Type B pancreatic cell (in vitro differentiated cells): ENCODE measurements around the gene LRRC55. TPM values are rescaled to one million over a fixed set of nuclear protein-coding genes. Genes with fewer than 3 reads are reported as not detected.

Experiments used
- DNase-seq: peaks from one replicate; pipeline ENCODE4 v3.0.0; 2021; ENCODE audit warnings: mixed read lengths; ENCODE audit not compliant: unreplicated experiment; ENCODE audit errors: extremely low spot score
- H3K27ac Mint-ChIP-seq: 2 replicates; pipeline ENCODE4 v1.8.0; 2021; ENCODE audit warnings: mild to moderate bottlenecking, mixed read lengths
- H3K27me3 Mint-ChIP-seq: 2 replicates; pipeline ENCODE4 v1.8.0; 2021; ENCODE audit warnings: mixed read lengths
- H3K36me3 Mint-ChIP-seq: 2 replicates; pipeline ENCODE4 v1.8.0; 2021; ENCODE audit warnings: mixed read lengths
- H3K4me1 Mint-ChIP-seq: one replicate; pipeline ENCODE4 v1.8.0; 2021; ENCODE audit warnings: mixed read lengths; ENCODE audit not compliant: unreplicated experiment
- H3K4me3 Mint-ChIP-seq: 2 replicates; pipeline ENCODE4 v1.8.0; 2021; ENCODE audit warnings: mild to moderate bottlenecking, mixed read lengths
- H3K9me3 Mint-ChIP-seq: 2 replicates; pipeline ENCODE4 v1.8.0; 2021; ENCODE audit warnings: mixed read lengths
- total RNA-seq: library from RNA; stranded (reverse); gene quantifications from 2 replicates; pipeline ENCODE4 v1.2.1, GENCODE V29; 2021; ENCODE audit warnings: low replicate concordance
- TF ChIP-seq, protein P1 (sequence below): fragments of 200-600 bp; sonication (generic); conservative IDR thresholded peaks from 2 replicates; pipeline ENCODE4 v1.5.0; 2021; ENCODE audit warnings: antibody characterized with exemption, mild to moderate bottlenecking

The LRRC55 gene
- total RNA-seq, 1 donor from 2014 or later = 2.9 TPM

DNA sequence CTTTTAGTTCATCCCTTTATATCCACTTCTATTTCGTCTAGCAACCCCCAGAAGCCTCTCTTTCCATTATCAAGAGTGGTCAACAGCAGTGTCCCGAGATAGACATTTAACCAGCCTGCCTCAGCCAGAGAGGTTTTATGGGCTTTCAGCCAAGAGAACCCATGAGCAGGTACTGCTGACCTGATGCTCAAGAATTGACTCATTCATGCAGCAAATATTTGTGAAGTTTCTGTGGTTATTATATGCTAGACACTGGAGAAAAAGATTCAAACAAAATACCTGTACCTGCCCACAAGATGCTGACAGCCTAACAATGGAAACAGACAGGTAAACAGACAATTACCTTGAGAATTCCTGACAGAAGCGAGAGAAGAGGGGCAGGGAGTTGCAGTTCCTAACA is 9.7 kb upstream of the LRRC55 start:
- DNase-seq = no peak
- no peaks in the 10 kb centered on the region for H3K4me1 Mint-ChIP-seq
- no peak overlapping the region for H3K4me3 Mint-ChIP-seq
- no peak overlapping the region for H3K27ac Mint-ChIP-seq
- H3K36me3 Mint-ChIP-seq = no peaks in the 10 kb centered on the region
- TF ChIP-seq, protein P1, sequence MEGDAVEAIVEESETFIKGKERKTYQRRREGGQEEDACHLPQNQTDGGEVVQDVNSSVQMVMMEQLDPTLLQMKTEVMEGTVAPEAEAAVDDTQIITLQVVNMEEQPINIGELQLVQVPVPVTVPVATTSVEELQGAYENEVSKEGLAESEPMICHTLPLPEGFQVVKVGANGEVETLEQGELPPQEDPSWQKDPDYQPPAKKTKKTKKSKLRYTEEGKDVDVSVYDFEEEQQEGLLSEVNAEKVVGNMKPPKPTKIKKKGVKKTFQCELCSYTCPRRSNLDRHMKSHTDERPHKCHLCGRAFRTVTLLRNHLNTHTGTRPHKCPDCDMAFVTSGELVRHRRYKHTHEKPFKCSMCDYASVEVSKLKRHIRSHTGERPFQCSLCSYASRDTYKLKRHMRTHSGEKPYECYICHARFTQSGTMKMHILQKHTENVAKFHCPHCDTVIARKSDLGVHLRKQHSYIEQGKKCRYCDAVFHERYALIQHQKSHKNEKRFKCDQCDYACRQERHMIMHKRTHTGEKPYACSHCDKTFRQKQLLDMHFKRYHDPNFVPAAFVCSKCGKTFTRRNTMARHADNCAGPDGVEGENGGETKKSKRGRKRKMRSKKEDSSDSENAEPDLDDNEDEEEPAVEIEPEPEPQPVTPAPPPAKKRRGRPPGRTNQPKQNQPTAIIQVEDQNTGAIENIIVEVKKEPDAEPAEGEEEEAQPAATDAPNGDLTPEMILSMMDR = no peak
- H3K27me3 Mint-ChIP-seq = peaks cover 3% of the 10 kb centered on the region
- peaks cover 8% of the 10 kb centered on the region for H3K9me3 Mint-ChIP-seq

DNA sequence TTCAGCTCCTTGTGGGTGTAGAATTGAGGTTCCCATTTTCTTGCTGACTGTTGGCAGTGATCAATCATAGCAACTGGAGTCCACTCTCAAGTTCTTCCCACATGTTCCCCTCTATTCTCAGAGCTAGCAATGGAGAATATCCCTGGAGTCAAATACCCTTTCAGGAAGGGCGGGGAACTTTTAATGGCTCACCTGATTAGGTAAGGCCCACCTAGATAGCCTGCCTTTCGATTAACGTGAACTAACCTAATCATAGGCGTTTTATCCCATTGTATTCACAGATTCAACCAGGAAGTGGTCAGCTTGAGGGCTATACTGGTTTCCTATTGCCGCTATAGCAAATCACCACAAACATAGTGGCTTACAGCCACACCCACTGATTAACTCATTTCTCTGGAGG is 7.1 kb upstream of the LRRC55 start:
- Mint-ChIP-seq H3K27me3 (peaks cover 13% of the 10 kb centered on the region), H3K4me3 (no peak overlapping the region), H3K27ac (no peak overlapping the region), H3K36me3 (no peaks in the 10 kb centered on the region), H3K4me1 (peaks cover 5% of the 10 kb centered on the region), H3K9me3 (no peaks in the 10 kb centered on the region)
- TF ChIP-seq, protein P1 = no peak
- DNase-seq = no peak

DNA sequence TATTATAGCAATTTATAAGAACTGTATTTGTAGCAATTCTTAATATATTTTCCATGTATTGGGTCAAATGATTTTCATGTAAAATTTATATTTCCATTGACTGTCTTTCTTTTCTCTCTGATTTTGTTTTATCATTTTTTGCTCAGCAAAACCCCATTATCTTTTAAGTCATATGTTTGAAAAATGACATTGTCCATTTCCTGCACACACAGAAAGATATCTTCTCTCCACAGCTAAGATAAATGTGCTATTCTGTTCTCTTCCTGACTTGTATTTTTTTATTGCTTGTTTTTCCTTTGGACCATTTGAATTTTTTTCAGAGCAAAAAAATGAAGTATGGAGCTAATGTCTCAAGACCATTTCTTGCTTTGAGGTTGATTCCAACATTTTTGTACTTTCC is 6.3 kb upstream of the LRRC55 start:
- H3K27ac Mint-ChIP-seq = no peak overlapping the region
- H3K27me3 Mint-ChIP-seq = peaks cover 21% of the 10 kb centered on the region
- H3K4me3 Mint-ChIP-seq = no peak overlapping the region
- peaks cover 10% of the 10 kb centered on the region for H3K4me1 Mint-ChIP-seq
- DNase-seq = no peak
- H3K36me3 Mint-ChIP-seq = no peaks in the 10 kb centered on the region
- TF ChIP-seq, protein P1 = no peak
- no peaks in the 10 kb centered on the region for H3K9me3 Mint-ChIP-seq

DNA sequence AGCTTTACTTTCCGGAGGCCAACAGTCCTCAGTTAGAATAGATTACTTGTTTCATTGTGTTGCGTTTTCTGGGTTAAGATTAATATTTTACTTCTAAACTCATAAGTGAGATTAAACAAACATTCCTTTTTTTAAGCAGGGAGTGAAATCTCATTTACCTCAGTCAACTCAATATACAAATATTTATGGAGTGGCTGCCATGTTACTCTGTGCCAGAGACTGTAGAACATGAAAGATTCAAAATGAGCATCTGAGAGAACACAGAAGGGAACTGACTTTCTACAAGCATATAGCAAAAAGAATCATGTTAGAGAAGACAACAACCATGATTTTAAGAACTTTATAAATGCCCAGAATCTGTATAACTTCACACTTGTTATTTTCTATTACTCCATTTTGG is 3.4 kb upstream of the LRRC55 start:
- TF ChIP-seq, protein P1 = no peak
- Mint-ChIP-seq H3K27ac (no peak overlapping the region), H3K27me3 (peaks cover 30% of the 10 kb centered on the region), H3K4me1 (peaks cover 14% of the 10 kb centered on the region), H3K4me3 (no peak overlapping the region), H3K36me3 (no peaks in the 10 kb centered on the region), H3K9me3 (no peaks in the 10 kb centered on the region)
- DNase-seq = no peak

DNA sequence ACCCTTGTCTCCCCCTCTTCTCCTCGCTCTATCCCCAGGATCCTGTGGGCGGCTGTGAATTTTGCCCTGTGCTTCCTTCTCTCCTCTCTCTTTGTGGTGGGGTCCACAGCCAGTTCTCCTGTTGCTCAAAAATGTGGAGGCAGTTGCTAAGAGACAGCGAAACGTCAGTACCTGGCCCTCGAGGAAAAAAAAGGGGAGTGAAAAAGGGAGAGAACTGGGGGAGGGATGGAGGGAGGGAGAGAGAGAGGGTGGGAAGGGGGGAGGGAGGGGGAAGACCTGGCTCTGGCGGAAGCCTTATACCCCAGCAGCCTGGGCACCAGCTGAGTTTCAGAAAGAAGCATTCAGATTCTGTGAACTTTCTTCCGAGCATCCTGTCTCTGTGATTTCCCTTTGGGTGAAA is 2.1 kb upstream of the LRRC55 start:
- Mint-ChIP-seq H3K9me3 (no peaks in the 10 kb centered on the region), H3K36me3 (no peaks in the 10 kb centered on the region), H3K27ac (peak overlapping the region; percentile 44), H3K27me3 (peaks cover 30% of the 10 kb centered on the region), H3K4me3 (peak overlapping the region; percentile 76), H3K4me1 (peaks cover 14% of the 10 kb centered on the region)
- no peak for DNase-seq
- TF ChIP-seq, protein P1 = no peak

DNA sequence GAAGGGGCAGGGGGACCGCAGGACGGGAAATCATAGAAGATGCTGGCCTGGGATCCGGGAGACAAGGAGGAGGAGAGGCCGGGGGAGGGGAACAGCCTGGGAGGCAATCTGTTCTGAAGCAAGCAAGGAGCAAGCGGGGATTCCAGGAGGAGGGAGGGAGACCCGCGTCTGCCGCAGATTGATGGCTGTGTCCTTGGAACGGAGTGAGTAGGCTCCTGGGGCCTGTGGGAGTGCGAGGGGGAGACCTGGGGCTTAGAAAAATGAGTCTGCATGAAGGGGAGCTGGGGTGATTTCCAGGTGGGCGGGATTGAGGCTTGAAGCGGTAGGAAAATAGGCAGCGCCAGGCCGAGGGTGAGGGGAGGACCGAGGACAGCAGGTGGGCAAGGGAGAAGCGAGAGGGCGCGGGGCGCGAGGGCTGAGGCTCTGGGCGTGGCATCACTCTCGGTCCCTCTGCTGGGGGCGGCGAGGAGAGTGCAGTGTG is 1.6 kb upstream of the LRRC55 start:
- peak overlapping the region; percentile 76 for H3K4me3 Mint-ChIP-seq
- no peaks in the 10 kb centered on the region for H3K9me3 Mint-ChIP-seq
- H3K27me3 Mint-ChIP-seq = peaks cover 30% of the 10 kb centered on the region
- TF ChIP-seq, protein P1 = no peak
- no peak for DNase-seq
- H3K27ac Mint-ChIP-seq = peak overlapping the region; percentile 17
- peaks cover 14% of the 10 kb centered on the region for H3K4me1 Mint-ChIP-seq
- no peaks in the 10 kb centered on the region for H3K36me3 Mint-ChIP-seq
